ENCODE measurements around the gene PRR13.
"Not testable (repeated sequence)": the region's sequence is repeated elsewhere in the genome, so short reads cannot be mapped to it uniquely, and the experiment has no call there.

PRR13 gene

DNA sequence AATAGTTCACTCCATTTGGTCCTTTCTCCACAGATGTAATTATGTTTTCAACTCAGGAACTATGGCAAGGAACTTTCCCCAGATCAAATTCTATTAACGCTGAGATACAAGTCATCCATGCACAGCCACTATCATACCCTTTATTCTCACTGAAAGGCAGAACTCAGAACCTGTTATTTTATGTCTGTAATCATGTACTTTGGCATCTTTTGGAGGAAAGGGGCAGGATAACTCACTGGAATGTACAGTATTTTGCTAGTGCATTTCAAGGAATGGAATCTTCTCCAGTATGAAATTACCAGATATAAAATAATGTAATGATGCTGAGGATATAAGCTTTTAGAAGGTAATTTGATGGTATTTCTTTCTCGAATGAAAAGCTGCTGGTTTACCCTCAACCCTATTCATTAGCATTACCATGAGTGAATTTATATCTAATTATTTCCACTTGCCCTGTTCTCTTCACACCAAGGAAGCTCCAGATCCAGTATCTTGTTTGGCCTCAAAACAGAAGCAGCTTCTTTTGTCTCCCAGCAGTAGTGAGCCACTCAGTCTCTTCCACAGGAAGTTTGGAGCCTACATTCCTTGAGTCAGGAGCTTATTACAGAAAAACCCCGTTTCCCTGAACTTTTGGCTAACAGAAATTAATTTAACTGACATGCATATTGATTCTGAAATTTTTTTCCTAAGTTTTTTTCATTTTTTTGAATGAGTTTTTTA, 27.9 kb upstream of the PRR13 start:
- H3K9ac ChIP-seq (ENCODE audit: low read length) = no peak overlapping the region
- no CpG with 5 or more reads among the region's 3 CpGs for WGBS (ENCODE audit: extremely low coverage, insufficient coverage, low lambda C conversion rate)
- no peak overlapping the region for H2BK15ac ChIP-seq (replicated peaks; ENCODE audit: low read depth)
- no peaks in the 10 kb centered on the region for H3K79me1 ChIP-seq (ENCODE audit: low read length)
- no peak overlapping the region for H3K27ac ChIP-seq (ENCODE audit: low read depth, low read length)
- no peak overlapping the region for H2AK5ac ChIP-seq (ENCODE audit: low read length)
- no peak overlapping the region for H2BK120ac ChIP-seq (ENCODE audit: low read depth, low read length)
- H4K8ac ChIP-seq (ENCODE audit: low read depth, low read length) = no peak overlapping the region
- no peak overlapping the region for H3K4ac ChIP-seq (ENCODE audit: low read depth, low read length)
- no peak overlapping the region for H3K23ac ChIP-seq (ENCODE audit: low read length)
- H3K4me1 ChIP-seq (ENCODE audit: control insufficient read depth, low read depth, low read length) = peaks cover 6% of the 10 kb centered on the region
- peaks cover 5% of the 10 kb centered on the region for H3K36me3 ChIP-seq (ENCODE audit: control insufficient read depth, insufficient read depth, low read length)
- H2BK5ac ChIP-seq (ENCODE audit: low read length) = no peak overlapping the region
- no peaks in the 10 kb centered on the region for H3K27me3 ChIP-seq (ENCODE audit: insufficient read depth, low read length, poor library complexity)
- no peaks in the 10 kb centered on the region for H3K79me2 ChIP-seq (ENCODE audit: control insufficient read depth, insufficient read depth, low read length)
- H4K5ac ChIP-seq (ENCODE audit: low read length) = no peak overlapping the region
- no peak for DNase-seq
- H3K4me2 ChIP-seq (ENCODE audit: low read length) = no peak overlapping the region
- no peak overlapping the region for H3K56ac ChIP-seq (ENCODE audit: low read length)
- no peak overlapping the region for H3K4me3 ChIP-seq (ENCODE audit: low read length)
- H3K18ac ChIP-seq (ENCODE audit: low read length) = no peak overlapping the region

DNA sequence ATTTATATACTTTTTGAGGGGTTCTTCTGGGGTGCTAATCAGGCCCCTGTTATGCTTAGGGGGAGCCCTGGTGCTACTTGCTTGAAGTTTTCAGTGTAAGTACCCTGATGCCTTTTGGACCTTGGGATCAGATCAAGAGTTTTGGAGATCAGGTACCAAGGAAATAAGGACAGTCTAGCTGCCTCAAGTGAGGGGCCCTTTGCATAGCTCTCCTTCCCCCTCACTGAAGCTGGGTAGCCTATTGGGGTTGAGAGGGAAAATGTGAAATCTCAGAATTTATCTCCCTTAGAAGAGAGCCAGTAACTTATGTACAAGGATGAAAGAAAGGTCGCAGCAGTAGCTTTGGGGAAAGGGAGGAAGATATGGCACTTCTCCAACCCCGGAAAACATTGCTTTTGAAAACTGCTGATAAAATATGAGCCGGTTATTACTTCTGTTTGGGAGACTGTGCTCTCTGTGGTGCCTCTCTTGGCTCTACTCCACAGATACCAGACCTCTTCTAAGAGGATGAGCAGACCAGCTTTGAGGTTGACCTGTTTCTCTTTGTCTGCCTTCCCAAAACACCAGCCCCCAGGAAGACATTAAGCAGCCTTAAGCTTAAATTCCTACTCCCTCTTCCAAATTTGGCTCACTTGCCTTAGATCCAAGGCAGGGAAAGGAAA, 26.6 kb upstream of the PRR13 start:
- H2BK15ac ChIP-seq (replicated peaks; ENCODE audit: low read depth) = no peak overlapping the region
- WGBS (ENCODE audit: extremely low coverage, insufficient coverage, low lambda C conversion rate) = no CpG with 5 or more reads among the region's 3 CpGs
- H3K4me1 ChIP-seq (ENCODE audit: control insufficient read depth, low read depth, low read length) = peaks cover 6% of the 10 kb centered on the region
- H3K4ac ChIP-seq (ENCODE audit: low read depth, low read length) = no peak overlapping the region
- H3K79me1 ChIP-seq (ENCODE audit: low read length) = no peaks in the 10 kb centered on the region
- no peak overlapping the region for H3K23ac ChIP-seq (ENCODE audit: low read length)
- H3K36me3 ChIP-seq (ENCODE audit: control insufficient read depth, insufficient read depth, low read length) = peaks cover 5% of the 10 kb centered on the region
- H2BK5ac ChIP-seq (ENCODE audit: low read length) = no peak overlapping the region
- H3K9ac ChIP-seq (ENCODE audit: low read length) = peak overlapping the region; percentile 0
- peak; percentile 13 for DNase-seq
- peak overlapping the region; percentile 18 for H2BK120ac ChIP-seq (ENCODE audit: low read depth, low read length)
- H3K27me3 ChIP-seq (ENCODE audit: insufficient read depth, low read length, poor library complexity) = no peaks in the 10 kb centered on the region
- no peak overlapping the region for H2AK5ac ChIP-seq (ENCODE audit: low read length)
- no peak overlapping the region for H3K18ac ChIP-seq (ENCODE audit: low read length)
- no peak overlapping the region for H3K56ac ChIP-seq (ENCODE audit: low read length)
- H3K4me3 ChIP-seq (ENCODE audit: low read length) = no peak overlapping the region
- no peak overlapping the region for H3K4me2 ChIP-seq (ENCODE audit: low read length)
- H3K27ac ChIP-seq (ENCODE audit: low read depth, low read length) = peak overlapping the region; percentile 57
- H4K8ac ChIP-seq (ENCODE audit: low read depth, low read length) = no peak overlapping the region
- H3K79me2 ChIP-seq (ENCODE audit: control insufficient read depth, insufficient read depth, low read length) = no peaks in the 10 kb centered on the region
- H4K5ac ChIP-seq (ENCODE audit: low read length) = no peak overlapping the region

DNA sequence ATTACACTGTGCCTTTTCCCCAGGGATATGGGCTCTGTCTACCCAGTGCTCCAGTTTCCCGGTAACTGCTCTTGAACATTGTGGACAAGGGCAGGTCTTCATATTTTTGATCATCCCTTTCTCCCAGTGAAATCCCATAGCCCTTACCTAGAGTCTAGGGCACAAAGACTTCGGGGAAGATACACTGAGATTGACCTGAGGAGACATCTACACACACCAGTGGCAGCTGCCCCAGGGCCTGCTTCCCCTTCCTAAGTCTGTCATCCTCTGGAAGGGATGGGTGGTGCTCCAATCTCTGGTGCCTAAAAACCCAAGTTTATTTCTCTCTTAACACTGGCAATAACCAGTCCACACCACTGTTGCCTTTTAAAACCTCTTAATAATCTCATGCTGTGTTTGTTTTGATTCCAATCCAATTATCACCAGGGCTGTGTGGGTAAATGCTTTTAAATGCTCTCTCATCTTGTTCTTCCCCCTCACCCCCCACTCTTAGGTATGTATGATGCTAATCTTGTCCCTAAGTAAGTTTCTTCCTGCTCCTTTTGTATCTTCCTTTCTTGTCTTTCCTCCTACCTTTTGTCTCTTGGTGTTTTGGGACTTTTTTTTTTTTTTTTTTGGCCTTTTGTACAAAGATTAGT, 25.7 kb upstream of the PRR13 start:
- H3K4me2 ChIP-seq (ENCODE audit: low read length); H3K23ac ChIP-seq (ENCODE audit: low read length); H3K79me2 ChIP-seq (ENCODE audit: control insufficient read depth, insufficient read depth, low read length); H3K36me3 ChIP-seq (ENCODE audit: control insufficient read depth, insufficient read depth, low read length); H3K4ac ChIP-seq (ENCODE audit: low read depth, low read length); H4K5ac ChIP-seq (ENCODE audit: low read length); H3K4me1 ChIP-seq (ENCODE audit: control insufficient read depth, low read depth, low read length); H2BK5ac ChIP-seq (ENCODE audit: low read length); H3K18ac ChIP-seq (ENCODE audit: low read length); H2BK15ac ChIP-seq (replicated peaks; ENCODE audit: low read depth); H3K27me3 ChIP-seq (ENCODE audit: insufficient read depth, low read length, poor library complexity); H2AK5ac ChIP-seq (ENCODE audit: low read length); H3K4me3 ChIP-seq (ENCODE audit: low read length); H4K8ac ChIP-seq (ENCODE audit: low read depth, low read length); H3K79me1 ChIP-seq (ENCODE audit: low read length); H2BK120ac ChIP-seq (ENCODE audit: low read depth, low read length): not testable (repeated sequence)
- peak overlapping the region; percentile 71 for H3K27ac ChIP-seq (ENCODE audit: low read depth, low read length)
- peak; percentile 84 for DNase-seq
- peak overlapping the region; percentile 35 for H3K9ac ChIP-seq (ENCODE audit: low read length)
- no CpG with 5 or more reads among the region's 2 CpGs for WGBS (ENCODE audit: extremely low coverage, insufficient coverage, low lambda C conversion rate)
- peak overlapping the region; percentile 42 for H3K56ac ChIP-seq (ENCODE audit: low read length)

DNA sequence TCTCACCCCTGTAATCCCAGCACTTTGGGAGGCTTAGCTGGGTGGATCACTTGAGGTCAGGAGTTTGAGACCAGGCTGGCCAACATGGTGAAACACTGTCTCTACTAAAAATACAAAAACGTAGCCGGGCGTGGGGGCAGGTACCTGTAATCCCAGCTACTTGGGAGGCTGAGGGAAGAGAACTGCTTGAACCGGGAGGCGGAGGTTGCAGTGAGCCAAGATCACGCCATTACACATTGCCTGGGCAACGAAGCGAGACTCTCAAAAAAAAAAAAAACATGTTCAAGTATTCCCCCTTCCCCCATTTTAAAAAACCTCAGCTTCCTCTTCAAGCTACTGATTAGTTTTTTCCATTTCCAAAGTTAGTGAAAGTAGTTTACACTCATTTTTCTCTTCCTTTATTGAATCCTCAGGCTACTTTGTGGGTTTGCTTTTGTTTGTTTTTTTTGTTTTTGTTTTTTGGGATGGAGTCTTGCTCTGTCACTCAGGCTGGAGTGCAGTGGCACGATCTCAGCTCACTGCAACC, 24.2 kb upstream of the PRR13 start:
- H3K4me1 ChIP-seq (ENCODE audit: control insufficient read depth, low read depth, low read length); H3K4me2 ChIP-seq (ENCODE audit: low read length); H3K4me3 ChIP-seq (ENCODE audit: low read length); H2BK5ac ChIP-seq (ENCODE audit: low read length); H4K8ac ChIP-seq (ENCODE audit: low read depth, low read length); H3K4ac ChIP-seq (ENCODE audit: low read depth, low read length); H3K27me3 ChIP-seq (ENCODE audit: insufficient read depth, low read length, poor library complexity); H3K79me2 ChIP-seq (ENCODE audit: control insufficient read depth, insufficient read depth, low read length); H2BK15ac ChIP-seq (replicated peaks; ENCODE audit: low read depth); DNase-seq; H3K18ac ChIP-seq (ENCODE audit: low read length); H2BK120ac ChIP-seq (ENCODE audit: low read depth, low read length); H3K56ac ChIP-seq (ENCODE audit: low read length); H3K27ac ChIP-seq (ENCODE audit: low read depth, low read length); H3K36me3 ChIP-seq (ENCODE audit: control insufficient read depth, insufficient read depth, low read length); H3K9ac ChIP-seq (ENCODE audit: low read length); H3K79me1 ChIP-seq (ENCODE audit: low read length); H4K5ac ChIP-seq (ENCODE audit: low read length); H2AK5ac ChIP-seq (ENCODE audit: low read length); H3K23ac ChIP-seq (ENCODE audit: low read length): not testable (repeated sequence)
- WGBS (ENCODE audit: extremely low coverage, insufficient coverage, low lambda C conversion rate) = no CpG with 5 or more reads among the region's 9 CpGs

DNA sequence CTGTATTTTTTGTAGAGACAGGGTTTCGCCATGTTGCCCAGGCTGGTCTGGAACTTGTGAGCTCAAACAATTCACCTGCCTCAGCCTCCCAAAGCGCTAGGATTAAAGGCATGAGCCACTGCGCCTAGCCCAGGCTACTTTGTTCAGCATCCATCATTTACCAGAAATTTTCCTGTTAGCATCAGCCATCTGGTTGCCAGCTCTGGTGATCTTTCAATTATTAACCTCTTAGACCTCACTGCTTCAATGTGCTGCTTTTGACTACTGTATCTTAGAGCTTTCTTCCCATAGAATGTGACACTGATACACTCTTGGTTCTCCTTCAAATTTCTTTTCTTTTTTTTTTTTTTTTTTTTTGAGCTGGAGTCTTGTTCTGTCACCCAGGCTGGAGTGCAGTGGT, 23.3 kb upstream of the PRR13 start:
- no peak for DNase-seq
- H4K8ac ChIP-seq (ENCODE audit: low read depth, low read length) = no peak overlapping the region
- H4K5ac ChIP-seq (ENCODE audit: low read length) = no peak overlapping the region
- H3K56ac ChIP-seq (ENCODE audit: low read length) = no peak overlapping the region
- H3K9ac ChIP-seq (ENCODE audit: low read length) = no peak overlapping the region
- no peaks in the 10 kb centered on the region for H3K27me3 ChIP-seq (ENCODE audit: insufficient read depth, low read length, poor library complexity)
- H3K27ac ChIP-seq (ENCODE audit: low read depth, low read length) = no peak overlapping the region
- no peak overlapping the region for H3K18ac ChIP-seq (ENCODE audit: low read length)
- no peaks in the 10 kb centered on the region for H3K79me1 ChIP-seq (ENCODE audit: low read length)
- no peak overlapping the region for H3K4ac ChIP-seq (ENCODE audit: low read depth, low read length)
- no peak overlapping the region for H2BK120ac ChIP-seq (ENCODE audit: low read depth, low read length)
- WGBS (ENCODE audit: extremely low coverage, insufficient coverage, low lambda C conversion rate) = no CpG with 5 or more reads among the region's 3 CpGs
- no peak overlapping the region for H3K4me2 ChIP-seq (ENCODE audit: low read length)
- H3K4me3 ChIP-seq (ENCODE audit: low read length) = no peak overlapping the region
- H2BK15ac ChIP-seq (replicated peaks; ENCODE audit: low read depth) = no peak overlapping the region
- peaks cover 9% of the 10 kb centered on the region for H3K4me1 ChIP-seq (ENCODE audit: control insufficient read depth, low read depth, low read length)
- H3K36me3 ChIP-seq (ENCODE audit: control insufficient read depth, insufficient read depth, low read length) = no peaks in the 10 kb centered on the region
- no peak overlapping the region for H3K23ac ChIP-seq (ENCODE audit: low read length)
- H2AK5ac ChIP-seq (ENCODE audit: low read length) = no peak overlapping the region
- H2BK5ac ChIP-seq (ENCODE audit: low read length) = no peak overlapping the region
- no peaks in the 10 kb centered on the region for H3K79me2 ChIP-seq (ENCODE audit: control insufficient read depth, insufficient read depth, low read length)
